SW480 (cell line): ENCODE results near the gene HPRT1.

Experiments used
- DNase-seq: peaks from one replicate; pipeline ENCODE4 v3.0.0-alpha.2; 2016; ENCODE audit warnings: low spot score

HPRT1 gene

DNA sequence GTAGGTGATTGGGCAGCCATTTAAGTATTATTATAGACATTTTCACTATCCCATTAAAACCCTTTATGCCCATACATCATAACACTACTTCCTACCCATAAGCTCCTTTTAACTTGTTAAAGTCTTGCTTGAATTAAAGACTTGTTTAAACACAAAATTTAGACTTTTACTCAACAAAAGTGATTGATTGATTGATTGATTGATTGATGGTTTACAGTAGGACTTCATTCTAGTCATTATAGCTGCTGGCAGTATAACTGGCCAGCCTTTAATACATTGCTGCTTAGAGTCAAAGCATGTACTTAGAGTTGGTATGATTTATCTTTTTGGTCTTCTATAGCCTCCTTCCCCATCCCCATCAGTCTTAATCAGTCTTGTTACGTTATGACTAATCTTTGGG lies 16.3 kb downstream of the HPRT1 start:
- DNase-seq: no peak

DNA sequence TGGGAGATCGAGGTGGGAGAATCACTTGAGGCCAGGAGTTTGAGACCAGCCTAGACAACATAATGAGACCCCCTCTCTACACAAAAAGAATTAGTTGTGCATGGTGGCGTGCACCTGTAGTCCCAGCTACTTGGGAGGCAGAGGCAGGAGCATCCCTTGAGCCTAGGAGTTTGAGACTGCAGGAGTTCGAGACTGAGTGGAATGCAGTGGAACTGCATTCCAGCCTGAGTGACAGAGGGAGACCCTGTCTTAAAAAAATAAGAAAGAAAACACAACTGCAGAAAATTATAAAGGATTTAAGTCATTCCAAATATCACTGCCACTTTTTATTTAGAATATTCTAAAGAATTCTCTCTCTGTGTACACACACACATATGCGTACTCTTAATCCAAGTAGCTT lies 18.4 kb downstream of the HPRT1 start:
- DNase-seq: no peak

GRCh38 chrX:134480061-134480460 lies 20.1 kb downstream of the HPRT1 start:
- no peak for DNase-seq

GRCh38 chrX:134481339-134481738 lies 21.4 kb downstream of the HPRT1 start:
- no peak for DNase-seq

GRCh38 chrX:134482371-134482770 lies 22.4 kb downstream of the HPRT1 start:
- DNase-seq: no peak

DNA sequence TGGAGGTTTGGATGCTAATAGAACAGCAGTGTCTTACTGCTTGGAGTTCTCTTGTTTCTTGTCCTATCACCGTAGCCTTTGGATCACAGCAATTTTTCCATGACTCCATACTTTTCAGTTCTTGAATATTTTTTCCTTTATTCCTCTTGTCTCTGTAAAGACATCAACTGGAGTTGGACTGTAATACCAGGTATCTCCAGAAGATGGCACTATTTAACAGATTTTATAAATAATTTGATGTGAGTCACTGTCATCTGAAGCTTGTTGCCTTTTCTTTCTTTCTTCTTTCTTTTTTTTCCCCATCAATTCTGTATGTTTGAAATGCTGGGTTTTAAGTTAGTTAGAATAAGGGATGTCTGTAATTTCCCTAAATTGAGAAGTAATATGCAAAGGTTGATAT lies 24.1 kb downstream of the HPRT1 start:
- DNase-seq: peak; percentile 33

DNA sequence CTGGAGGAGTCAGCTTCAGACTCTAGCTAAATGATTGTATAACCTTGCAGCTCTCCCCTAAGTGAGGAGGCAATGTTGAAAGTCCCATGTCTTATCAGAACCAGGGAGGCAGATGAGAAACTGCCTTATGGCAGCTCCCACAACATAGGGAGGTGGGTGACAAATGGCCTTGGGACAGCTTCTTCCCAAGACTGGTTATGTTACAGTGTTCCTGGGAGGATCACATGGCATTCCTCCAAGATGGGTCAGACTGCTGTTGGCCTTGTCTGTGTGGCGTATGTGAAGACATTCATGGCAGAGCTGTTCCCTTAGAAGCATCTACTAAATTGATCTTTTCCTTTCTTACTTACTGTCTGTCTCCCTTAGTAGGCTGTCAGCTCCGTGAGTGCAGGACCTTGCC lies 42.0 kb downstream of the HPRT1 start:
- no peak for DNase-seq

DNA sequence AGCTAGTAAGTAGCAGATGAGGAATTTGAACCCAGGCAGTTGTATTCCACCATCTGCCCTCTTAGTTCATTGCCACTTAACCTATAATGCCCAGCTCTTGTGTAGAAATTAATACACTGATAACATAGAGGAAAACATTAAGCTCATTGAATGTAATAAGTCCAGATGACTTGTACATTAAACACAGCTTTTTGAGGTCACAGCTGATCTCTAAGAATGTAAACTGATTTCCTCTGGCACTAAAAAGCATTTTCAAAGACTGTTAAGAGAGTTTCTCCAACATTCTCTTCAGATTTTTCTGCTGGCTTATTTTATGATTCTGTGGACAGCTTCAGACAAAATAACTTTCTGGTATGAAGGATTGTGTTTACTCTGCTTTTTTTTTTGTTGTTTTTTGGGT lies 42.7 kb downstream of the HPRT1 start:
- DNase-seq: no peak

- peak; percentile 49 for DNase-seq
These were observed 52.6 kb downstream of the HPRT1 start for GRCh38 chrX:134512566-134512965.

- no peak for DNase-seq
These were observed 53.1 kb downstream of the HPRT1 start for GRCh38 chrX:134513091-134513490.

DNA sequence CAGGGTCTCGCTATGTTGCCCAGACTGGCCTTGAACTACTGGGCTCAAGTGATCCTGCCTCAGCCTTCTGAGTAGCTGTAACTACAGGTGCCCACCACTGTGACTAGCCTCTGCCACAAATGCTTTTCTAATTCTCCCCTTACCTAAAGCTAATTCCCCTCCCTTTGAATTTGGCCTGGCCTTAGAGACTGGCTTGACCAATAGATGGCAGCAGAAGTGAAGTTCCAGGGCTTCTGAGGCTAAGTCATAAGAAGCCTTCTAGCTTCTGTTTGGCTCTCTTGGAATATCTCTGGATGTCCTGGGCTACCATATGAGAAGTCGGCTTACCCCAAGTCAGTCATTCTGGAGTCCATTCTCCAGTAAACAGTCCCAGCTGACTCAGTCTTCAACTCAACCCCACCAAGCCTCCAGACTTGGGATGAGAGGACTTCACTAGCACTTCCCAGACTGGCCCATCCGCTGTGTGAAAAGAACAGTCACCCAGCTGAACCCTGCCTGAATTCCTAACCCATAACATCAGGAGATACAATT lies 61.0 kb downstream of the HPRT1 start:
- peak; percentile 71 for DNase-seq

DNA sequence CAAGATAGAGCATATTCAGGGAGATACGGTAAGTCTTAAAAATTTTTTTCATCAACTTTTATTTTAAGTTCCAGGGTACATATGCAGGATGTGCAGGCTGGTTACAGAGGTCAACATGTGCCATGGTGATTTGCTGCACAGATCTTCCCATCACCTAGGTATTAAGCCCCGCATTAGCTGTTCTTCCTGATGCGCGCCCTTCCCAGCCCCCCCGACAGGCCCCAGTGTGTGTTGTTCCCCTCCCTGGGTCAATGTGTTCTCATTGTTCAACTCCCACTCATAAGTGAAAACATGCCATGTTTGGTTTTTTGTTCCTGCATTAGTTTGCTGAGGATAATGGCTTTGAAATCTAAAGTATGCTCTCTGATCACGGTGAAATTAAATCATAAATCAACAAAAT lies 64.2 kb downstream of the HPRT1 start:
- DNase-seq: no peak

DNA sequence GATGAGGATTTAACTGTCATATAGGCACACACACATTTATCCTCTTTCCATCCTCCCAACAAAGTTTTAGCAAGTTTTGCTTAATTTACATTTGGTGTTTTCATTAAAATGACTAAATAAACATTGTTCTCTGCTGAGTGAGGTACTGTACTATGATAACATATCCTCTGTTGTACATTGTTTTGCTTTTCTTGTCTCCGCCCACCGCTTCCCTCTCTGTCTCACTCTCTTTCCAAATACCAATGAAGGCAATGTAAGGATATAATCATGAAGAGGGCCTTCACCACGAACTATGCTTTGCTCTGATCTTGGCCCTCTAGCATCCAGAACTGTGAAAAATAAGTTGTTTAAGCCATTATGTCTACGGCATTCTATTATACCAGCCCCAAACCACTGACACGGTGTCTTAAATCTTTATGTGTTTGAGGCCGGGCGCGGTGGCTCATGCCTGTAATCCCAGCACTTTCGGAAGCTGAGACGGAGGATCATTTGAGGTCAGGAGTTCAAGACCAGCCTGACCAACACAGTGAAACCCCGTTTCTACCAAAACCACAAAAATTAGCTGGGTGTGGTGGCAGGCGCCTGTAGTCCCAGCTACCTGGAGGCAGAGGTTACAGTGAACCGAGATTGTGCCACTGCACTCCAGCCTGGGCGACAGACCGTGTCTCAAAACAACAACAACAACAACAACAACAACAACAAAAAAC lies 65.3 kb downstream of the HPRT1 start:
- peak; percentile 36 for DNase-seq

DNA sequence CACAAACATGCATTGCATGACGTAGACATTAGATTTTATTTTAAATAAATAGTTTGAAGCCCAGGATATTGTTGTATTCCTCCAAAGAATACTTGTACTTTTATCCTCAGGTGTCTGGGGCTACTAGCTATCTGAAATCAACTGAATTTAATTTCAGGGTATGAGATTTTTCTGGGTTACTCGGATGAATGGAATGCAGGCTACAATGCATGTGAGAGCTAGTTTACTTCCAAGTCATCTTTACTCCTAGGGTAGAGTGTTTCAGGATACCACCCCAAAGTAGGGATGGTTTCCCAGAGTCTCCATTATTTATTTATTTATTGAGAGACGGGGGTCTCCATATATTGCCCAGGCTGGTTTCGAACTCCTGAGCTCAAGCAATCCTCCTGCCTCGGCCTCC lies 66.4 kb downstream of the HPRT1 start:
- peak; percentile 32 for DNase-seq

GRCh38 chrX:134528960-134529359 lies 69.0 kb downstream of the HPRT1 start:
- no peak for DNase-seq

- no peak for DNase-seq
These were observed 69.5 kb downstream of the HPRT1 start for GRCh38 chrX:134529481-134529880.

DNA sequence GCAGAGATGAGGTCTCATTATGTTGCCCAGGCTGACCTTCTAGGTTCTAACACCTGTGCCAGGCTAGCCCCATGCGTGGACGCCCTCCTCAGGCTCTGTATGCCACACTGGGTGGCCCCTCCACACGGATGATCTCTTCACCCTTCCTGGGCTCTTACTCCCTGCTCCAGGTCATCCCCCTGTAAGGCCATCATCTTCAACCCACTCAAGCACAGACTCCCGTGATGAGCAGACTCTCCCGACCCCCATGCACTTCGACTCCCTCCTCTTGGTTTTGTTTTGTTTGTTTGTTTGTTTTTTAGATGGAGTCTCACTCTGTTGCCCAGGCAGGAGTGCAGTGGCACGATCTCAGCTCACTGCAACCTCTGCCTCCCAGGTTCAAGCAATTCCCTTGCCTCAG lies 70.9 kb downstream of the HPRT1 start:
- DNase-seq: no peak

- DNase-seq: no peak
These were observed 73.4 kb downstream of the HPRT1 start for GRCh38 chrX:134533352-134533751.

- no peak for DNase-seq
These were observed 74.0 kb downstream of the HPRT1 start for GRCh38 chrX:134533952-134534351.

GRCh38 chrX:134537179-134537955 lies 77.4 kb downstream of the HPRT1 start:
- DNase-seq: peak; percentile 65

- no peak for DNase-seq
These were observed 78.4 kb downstream of the HPRT1 start for GRCh38 chrX:134538316-134538715.

DNA sequence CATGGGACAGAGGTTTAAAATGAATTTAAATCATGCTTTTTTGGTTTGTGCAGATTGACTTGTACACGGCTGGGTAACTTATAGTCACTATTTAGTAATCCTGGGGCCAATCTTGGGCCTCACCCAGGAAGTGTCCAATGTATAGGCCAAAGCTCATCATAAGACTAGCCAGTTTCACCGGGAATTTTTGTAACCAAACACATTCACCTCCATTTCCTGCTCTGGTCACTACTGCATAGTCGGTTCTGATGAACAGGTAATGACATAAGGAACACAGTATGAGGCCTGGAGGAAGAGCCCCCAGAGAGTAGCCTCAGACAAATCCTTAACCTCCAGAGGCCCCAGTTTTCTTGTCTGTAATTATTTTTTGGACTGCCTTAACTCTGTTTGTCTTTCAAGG lies 81.9 kb downstream of the HPRT1 start:
- DNase-seq: no peak

GRCh38 chrX:134542485-134542884 lies 82.5 kb downstream of the HPRT1 start:
- peak; percentile 75 for DNase-seq
